Stimulated activated naive CD4-positive, alpha-beta T cell treated with Interleukin-2 at 50 U/mL for 16 hours (primary cell): ENCODE results near the gene LSM14A.

Source experiments
- DNase-seq: peaks from one replicate; lab custom pipeline; 2025; lab: John Stamatoyannopoulos, UW

LSM14A gene

GRCh38 chr19:34256835-34257558 is 84.7 kb downstream of the LSM14A start:
- DNase-seq = no peak

GRCh38 chr19:34257559-34257924 is 85.2 kb downstream of the LSM14A start:
- DNase-seq = no peak

GRCh38 chr19:34259367-34260095 is 87.2 kb downstream of the LSM14A start:
- no peak for DNase-seq

DNA sequence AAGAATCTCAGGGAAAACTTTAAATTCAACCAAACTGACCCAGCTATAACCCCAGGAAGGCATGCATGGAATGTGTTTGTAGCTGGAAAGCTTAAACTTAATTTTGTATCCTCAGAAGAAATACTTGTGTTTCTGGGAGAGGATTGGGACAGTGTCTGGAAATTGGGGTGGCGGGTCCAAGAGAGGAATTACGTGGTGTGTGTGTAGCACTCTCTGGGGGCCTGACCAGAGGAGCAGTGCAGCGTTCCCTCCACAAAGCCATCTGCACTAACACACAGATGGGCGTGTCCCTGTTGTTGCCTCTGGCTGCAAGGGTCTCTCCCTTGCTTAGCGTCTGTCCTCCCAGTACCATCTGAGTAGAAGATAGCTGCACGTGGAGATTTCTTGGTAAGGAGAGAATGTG is 88.5 kb downstream of the LSM14A start:
- no peak for DNase-seq

DNA sequence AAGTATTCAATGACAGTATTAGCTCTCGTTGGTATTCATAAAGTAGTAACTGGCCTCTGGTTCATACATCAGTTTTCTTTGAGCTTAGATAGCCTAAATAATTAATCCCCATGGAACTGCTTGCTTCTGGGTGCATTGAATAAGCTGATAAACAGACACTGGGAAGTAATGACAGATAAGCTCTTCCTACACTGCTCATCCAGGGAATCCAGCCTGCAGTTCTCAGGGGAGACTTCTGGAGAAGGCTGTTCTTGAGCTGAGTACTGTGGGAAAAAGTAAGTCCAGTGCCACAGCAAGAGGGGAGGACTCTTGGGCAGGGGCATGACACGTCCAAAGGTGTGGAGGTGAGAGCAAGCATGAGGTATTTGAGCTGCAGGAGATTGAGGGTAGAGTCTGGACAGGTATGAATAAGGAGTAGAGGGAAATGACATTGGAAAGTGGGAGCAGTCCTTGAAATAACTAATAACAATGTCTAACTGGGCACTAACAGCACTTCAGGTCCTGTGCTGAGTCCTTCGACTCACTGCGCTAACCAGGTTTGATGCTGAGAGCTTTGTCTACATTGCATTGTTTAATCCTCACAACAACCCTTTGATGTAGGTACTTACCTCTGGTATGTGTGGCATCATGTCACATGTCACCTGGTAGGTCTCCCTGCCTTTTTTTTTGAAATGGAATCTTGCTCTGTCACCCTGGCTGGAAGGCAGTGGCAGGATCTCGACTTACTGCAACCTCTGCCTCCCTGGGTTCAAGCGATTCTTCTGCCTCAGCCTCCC is 89.2 kb downstream of the LSM14A start:
- DNase-seq = no peak

DNA sequence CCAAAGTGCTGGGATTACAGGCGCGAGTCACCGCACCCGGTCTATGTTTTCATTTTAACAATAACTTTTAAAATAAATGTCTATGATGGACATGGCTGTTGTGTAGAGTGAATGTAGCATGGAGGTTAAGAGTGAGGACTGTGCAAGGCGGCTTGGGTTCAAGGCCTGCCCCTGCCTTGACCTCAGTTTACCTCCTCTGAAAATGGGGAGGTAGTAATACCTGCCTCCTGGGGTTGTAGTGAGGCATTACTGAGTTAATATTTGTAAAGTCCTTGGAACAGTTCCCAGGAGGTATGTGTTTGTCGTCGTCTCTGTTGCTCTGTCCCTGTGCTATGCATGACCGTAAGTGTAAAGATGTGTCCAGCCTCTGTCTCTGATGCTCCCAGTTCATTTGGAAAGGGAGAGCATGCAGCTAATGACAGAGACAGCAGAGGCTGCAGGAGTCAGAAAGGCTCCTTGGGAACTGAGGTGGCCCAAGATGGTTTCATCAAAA is 91.5 kb downstream of the LSM14A start:
- DNase-seq = no peak

DNA sequence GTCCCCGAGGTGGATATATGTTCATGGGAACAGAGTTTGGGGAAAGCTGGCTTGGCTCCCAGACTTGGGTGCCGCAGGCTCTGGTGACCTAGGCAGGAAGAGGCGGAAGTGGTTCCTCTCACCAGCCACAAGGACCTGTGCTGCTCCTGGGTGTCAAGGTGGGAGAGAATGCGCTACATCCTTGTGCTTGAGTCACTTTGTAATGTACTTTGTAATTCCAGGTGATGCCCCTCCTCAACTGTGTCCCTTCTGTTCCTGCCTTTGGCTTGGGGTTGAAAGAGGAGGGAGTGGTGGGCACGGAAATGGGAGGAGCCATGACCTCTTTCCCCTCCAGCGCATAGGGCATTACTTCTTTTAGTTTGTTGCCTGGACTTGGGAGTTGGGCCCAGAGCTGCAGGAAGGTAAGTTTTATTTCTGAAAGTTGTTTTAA is 92.9 kb downstream of the LSM14A start:
- no peak for DNase-seq

DNA sequence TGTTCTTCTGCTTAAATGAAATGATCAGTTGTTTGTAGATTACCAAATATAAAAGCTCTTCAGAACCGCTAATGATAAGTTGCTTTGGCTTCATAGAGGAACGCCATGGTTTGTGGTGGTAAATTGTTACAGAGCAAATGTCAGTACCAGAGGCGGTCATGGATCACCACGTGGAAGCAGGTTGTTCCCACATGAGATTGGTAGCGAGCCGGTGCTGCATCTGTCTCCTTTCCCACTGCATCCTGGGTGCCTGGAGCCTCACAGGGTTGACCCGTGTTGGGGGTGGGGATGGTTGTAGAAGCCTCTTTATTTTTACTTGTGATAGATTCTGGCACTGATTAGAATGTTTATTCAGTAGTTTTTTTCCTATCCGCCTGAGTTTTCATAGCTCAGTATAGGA is 96.8 kb downstream of the LSM14A start:
- no peak for DNase-seq

- no peak for DNase-seq
Measured at GRCh38 chr19:34269489-34269888, 97.2 kb downstream of the LSM14A start.

DNA sequence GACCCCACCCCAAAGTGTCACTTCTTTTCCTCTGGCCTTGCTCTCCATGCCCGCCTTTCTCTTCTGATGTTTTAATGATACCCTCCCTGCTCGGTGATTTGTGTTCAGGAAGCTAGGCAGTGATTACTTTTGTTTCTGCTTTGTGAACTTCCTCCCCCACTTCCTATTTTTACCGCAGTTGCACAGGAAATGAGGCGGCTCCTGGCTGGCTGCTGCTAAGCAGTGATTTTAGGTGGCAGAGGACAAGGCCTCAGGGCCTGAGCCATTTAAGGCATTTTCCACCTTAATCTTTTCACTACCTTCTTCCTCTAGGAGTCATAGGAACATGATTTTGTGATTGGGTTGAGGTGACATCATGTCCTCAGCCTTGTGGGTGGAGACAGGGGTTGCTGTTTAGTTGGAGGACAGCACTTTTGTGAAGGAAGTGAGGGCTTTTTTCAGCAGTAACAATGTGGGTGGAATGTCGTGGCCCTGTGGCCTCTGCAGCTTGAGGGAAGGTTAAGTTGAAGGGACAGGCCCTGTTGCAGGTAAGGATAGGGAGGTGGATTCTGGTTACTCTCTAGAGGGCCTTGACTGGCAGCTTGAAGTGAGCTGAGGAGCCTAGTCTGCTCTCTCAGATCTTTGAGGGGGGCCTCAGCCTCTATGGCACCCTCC is 97.8 kb downstream of the LSM14A start:
- DNase-seq = peak; percentile 59

DNA sequence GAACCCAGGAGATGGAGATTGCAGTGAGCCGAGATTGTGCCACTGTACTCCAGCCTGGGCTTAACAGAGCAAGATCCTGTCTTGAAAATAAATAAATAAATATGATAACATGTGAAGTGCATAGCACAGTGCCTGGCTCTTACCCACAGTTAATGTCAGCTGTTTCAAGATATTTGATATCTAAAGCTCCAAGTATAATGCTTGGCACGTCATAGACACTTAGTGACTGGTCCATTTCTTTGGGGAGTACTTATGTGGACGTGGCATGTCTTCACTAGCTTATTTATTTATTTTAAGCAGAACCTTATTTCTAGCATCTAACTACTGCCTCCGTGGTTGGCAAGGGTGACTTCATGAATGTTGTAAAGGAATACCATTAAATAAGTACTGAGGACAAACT is 100.8 kb downstream of the LSM14A start:
- DNase-seq = no peak

DNA sequence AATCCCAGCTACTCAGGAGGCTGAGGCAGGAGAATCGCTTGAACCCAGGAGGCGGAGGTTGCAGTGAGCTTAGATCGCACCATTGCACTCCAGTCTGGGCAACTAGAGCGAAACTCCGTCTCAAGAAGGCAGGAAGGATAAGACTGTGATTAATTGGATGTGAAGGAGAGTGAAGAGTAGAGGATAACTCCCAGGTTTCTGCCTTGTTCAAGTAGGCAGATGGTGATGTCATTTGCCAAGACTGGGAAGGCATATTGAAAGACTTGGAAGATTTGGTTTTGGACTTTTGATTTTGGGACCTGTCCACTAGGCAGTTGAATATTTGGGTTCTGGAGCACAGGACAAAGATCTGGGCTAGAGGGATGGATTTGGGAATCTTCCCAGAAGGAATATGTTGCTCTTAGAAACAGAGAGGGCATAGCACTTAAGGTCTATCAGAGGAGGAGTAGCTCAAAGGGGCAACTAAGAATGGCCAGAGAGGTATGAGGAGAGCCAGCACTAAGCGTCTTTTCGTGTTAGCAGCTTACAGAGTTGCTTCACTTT is 102.1 kb downstream of the LSM14A start:
- DNase-seq = no peak

GRCh38 chr19:34274827-34275625 is 102.7 kb downstream of the LSM14A start:
- no peak for DNase-seq

DNA sequence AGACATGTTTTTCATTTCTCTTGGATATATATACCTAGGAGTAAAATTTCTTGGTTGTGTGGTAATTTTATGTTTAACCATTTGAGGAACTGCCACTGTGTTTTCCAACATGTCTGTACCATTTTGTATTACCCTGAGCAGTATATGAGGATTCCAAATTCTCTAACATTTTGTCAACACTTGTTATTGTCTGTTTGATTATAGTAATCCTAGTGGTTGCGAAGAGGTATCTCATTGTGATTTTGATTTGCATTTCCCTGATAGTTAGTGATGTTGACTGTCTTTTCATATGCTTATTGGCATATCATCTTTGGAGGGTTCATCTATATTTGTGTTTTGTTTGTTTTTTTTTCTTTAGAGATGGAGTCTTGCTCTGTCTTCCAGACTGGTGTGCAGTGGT is 103.4 kb downstream of the LSM14A start:
- DNase-seq = no peak

DNA sequence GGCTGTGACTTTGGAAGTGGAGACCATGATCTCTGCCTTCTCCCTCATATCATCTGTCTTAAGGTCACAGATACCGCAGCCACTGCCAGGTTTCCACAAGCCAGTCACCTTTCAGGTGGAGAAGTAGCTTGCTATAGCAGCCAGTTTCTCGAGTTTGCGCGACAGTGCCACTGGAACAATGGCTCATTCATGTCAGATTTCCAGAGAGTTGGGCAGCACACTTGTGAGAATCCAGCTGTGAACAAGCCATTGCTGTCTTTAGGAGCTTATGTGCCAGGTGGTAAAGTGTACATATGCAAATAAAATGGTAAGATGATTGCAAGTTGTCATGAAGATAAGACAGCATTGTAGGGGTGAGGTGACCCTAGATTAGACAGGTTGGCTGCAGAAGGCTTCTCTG is 104.3 kb downstream of the LSM14A start:
- DNase-seq = no peak

DNA sequence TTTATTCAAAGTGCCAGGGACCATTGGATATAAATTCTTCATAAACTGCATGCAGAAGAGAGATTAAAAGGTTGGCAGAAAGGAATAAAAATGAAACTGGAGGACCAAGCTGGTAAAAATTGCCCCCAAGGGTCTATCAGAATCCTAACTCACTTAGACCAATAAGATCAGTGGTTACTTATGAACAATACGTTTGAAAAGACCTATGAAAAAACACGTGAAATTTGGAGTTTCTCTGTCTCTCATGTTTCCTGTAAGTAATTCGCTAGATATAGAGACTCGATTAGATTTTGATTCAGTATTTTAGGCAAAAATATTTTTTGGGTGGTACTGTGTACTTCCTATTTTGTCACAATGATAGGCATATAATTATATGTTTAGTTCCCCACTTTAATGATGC is 104.9 kb downstream of the LSM14A start:
- no peak for DNase-seq

DNA sequence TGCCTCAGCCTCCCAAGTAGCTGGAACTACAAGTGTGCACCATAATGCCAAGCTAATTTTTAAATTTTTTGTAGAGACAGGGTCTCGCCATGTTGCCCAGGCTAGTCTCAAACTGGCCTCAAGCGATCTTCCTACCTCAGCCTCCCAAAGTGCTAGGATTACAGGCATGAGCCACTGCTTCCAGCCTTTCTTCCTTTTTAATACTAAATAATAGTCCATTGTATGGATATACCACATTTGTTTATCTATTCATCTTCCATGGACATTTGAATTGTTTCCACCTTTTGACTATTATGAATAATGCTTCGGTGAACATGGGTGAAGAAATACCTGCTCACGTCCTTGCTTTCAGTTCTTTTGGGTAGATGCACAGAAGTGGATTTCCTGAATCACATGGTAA is 106.5 kb downstream of the LSM14A start:
- no peak for DNase-seq
